Fibroblast of skin of right biceps (primary cell): ENCODE results near the gene CD48.
"Not testable (repeated sequence)": the region's sequence is repeated elsewhere in the genome, so short reads cannot be mapped to it uniquely, and the experiment has no call there.

ENCODE experiments used
- DNase-seq: peaks from one replicate; pipeline ENCODE4 v3.0.0-alpha.2; 2013

Gene CD48

GRCh38 chr1:160712525-160713080 is 981 bp upstream of the CD48 start:
- DNase-seq = not testable (repeated sequence)

DNA sequence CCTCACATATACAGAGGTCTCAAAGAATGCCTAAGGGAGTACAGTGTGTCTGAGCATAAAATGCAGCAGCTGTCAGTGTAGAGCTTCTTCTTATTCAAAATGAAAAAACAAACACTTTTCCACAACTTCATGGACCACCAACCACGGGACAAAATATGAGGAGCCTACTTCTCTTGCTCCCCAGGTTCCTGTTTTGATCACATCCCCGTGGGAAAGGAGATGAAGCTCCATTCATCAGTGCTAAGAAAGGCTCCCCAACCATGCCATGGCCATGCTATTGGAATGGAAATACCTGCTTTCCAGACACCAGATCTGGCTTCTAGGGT is 383 bp downstream of the CD48 start:
- DNase-seq = no peak

DNA sequence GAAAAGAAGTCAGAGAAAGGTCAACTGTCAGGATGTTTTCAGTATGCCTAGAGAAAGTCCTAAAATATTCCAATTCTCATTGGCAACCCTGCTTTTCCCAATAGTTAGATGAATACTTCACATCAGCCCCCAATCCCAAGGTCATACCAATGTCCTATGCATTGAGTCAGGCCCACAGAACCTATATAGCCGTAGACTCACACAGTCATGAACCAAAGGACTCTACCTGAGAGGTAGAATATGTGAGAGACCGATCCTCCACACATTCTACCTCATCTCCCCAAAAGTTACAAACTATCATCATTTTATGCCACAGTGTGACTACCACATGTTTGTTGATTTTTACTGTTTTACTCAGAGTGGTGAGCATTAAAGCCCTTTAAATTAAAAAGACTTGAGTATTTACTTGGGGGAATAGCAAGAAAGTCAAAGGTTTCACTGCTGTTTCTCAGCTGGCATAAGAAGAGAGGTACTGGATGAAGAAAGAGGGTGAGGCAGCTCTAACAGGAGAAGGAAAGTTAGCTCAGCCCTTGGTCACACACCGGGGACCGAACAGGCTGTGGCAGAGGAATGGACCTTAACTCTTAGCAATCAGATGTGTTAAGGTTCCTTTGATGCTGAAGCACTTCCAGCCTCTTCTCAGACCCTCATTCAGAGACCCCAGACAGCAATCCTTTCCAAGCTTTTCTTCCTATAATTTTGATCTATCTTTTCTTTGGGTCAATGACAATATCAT is 937 bp downstream of the CD48 start:
- no peak for DNase-seq

- DNase-seq = no peak
These were observed 1.9 kb downstream of the CD48 start for GRCh38 chr1:160709715-160710114.

DNA sequence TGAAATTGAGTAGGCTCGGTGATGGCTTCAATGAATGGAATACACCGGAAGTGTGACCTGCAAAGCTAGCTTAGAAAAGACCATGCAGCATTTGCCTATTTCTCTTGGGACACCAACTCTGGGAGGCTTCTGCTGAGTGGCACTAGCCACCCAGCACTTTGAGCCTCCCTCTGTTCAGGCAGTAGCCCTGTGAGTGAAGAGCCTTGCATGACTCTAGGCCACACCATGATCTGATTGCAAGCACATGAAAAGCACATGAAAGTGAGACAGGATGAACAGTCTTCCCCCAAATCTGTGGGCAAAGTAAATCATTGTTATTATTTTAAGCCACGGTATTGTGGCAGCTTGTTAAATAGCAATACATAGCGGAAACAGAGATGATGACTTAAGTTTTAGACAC is 2.8 kb downstream of the CD48 start:
- no peak for DNase-seq

GRCh38 chr1:160708118-160708517 is 3.5 kb downstream of the CD48 start:
- no peak for DNase-seq

- no peak for DNase-seq
These were observed 4.2 kb downstream of the CD48 start for GRCh38 chr1:160707236-160708064.

GRCh38 chr1:160706526-160707235 is 4.9 kb downstream of the CD48 start:
- DNase-seq = no peak

GRCh38 chr1:160705742-160706141 is 5.9 kb downstream of the CD48 start:
- no peak for DNase-seq

DNA sequence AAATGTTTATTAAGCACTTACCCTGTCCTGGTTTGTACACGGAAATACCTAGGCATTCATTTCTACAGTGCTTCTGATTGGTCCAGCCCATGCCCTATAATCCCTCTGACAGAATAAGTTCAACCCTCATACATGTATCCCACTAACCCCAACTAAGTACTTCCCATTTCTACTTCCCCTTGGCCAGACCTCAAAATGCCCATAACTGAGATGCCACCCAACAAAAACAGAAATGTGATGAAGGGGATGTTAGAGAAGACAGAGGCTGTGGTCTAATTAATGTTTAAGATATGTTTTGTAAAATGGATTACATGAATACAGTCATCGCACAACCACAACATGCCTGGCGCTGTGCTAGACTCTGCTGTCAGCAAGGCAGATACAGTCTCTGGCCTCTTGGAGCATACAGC is 6.4 kb downstream of the CD48 start:
- DNase-seq = not testable (repeated sequence)

DNA sequence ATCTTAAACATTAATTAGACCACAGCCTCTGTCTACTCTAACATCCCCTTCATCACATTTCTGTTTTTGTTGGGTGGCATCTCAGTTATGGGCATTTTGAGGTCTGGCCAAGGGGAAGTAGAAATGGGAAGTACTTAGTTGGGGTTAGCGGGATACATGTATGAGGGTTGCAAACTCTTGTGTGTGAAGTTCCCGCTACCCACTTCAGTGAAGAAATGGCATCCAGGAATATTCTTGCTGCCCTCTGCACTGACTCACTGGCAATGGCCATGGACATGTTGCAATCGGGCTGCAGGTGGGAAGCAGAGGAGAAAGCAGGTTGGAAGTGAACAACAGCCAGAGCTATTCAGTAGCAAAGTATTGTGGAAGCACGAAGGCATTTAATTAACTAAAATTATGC is 7.4 kb downstream of the CD48 start:
- no peak for DNase-seq

DNA sequence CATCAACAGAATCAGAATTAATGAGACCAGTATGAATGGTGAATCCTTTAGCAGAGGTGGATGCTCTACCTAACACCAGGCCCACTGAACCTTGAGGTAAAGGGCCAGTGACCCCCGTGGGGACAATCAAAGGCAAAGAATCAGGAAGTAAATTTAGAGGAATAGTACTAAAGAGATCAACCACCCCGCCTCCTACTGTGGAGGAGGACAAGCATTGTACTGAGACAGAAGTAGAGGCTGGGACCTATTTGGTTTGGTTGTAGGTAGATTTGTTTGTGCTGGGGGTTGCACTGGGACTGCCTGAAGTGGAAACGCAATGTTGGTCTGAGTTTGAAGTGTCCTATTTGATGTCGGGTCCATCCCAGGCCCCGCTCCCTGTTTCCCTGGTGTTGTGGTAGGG is 9.5 kb downstream of the CD48 start:
- DNase-seq = no peak

GRCh38 chr1:160692390-160692789 is 19.2 kb downstream of the CD48 start:
- not testable (repeated sequence) for DNase-seq

GRCh38 chr1:160685266-160685665 is 26.4 kb downstream of the CD48 start:
- DNase-seq = no peak

DNA sequence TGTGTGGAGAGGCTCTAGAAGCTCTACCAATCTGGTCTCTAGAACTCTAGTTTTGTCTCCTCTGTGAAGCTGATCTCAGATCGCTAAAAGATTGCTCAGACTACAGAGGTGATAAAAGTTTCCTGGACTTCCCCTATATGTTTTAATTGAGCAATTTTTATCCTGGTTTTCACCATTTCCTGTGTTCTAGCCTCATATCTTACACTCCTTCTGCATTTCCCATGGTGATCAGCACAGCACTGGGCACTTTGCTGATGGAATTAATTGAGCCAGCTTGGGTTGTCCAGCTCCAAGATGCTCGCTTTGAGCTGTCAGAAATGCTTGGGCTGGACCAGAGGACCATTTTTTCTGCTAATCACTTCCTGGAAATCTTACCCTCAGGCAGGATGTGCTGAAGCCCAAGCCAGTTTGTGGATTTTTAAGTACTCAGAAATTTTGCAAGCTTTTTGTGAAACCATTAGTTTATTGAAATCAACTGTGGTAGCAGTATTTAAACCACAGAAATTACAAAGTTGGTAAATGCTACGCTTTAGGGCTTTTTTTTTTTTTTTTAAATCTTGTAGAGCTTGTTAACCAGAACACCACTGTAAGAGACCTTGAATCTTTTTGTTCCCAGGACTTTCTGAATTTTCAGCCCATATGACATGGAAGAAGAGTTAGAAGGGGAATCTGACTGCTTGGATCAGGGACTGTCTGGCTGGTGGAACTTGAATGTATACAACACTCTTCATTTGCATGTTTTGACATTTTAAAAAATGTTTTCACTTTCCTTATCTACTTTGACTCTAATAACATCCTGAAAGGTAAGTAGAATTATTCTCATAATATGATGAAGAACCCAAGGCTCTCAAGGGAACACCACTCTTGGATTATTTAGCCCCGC is 28.4 kb downstream of the CD48 start:
- DNase-seq = no peak

GRCh38 chr1:160681891-160682140 is 29.8 kb downstream of the CD48 start:
- no peak for DNase-seq

DNA sequence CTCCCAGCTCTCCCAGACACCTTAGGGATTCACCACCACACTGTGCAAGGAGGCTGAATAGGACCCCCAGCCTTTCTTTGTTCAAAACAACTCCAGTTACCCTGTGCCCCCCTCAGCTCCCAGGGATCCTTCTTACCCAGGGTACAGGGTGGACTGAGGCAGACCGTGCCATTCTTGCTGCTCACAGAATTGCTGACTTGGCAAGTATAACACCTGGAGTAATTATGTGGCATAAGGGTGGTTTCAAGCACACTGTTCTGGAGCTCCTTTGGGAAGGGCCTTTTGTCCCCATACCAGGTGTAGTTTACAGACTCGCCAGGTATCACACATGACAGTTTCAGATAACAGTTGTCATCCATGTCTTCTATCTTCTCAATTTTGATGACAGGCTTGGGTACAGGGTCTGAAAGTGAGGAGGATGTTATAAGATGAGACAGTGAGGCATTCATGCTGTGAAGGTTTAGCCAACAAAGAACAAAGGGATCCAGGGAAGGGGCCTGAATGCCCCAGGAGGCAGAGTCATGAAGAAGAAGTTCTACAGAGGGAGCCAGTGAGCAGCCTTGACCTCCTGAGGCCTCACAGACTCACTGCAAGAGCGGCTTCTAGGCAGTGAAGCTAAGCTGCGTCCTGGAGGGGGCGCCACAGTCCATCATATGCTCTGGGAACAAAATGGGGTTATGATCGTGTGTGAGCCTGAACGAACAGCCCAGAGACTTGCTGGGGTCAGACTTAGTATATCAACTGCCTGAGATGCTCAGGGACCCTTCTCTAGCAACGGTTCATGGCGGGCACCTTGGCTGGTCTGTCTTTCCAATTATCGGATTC is 30.3 kb downstream of the CD48 start:
- peak; percentile 42 for DNase-seq

DNA sequence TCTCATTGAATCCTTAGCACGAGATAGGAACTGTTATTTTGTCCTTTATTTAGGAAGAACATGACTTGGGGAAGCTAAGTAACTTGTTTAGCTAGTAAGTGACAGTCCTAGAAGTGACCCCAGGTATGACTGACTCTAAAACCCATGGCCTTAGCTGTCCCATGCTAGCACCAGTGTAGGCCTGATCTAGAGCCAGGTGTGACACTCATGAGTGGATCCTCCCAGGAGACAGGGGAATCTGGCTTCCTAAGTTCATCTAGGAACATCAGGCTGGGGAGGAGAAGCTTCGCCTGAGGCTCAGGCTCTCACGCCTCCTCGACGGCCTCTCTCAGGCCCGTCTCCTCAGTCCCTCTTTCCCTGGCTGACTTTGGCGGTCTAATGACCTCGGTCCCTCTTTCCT is 31.2 kb downstream of the CD48 start:
- DNase-seq = no peak

DNA sequence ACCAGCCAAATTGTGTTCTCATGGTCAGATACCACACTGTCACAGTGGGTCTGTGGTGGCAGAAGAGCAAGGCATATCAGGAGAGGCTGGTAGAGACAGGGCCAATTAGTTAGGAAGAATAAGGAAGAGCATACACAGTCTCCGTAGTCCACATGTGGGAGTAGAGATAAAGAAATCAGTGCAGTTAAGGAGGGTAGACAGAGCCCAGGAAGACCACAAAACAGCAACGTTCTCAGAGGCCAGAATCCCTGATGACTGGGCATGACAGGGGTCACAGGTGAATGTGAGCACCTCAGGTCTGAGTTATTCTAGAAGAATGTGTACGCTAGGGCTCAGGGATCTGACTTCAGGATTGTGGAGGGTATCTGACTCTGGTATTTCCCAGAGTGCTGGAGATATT is 31.7 kb downstream of the CD48 start:
- DNase-seq = no peak

GRCh38 chr1:160676869-160677597 is 34.6 kb downstream of the CD48 start:
- no peak for DNase-seq
